ENCODE results near the gene C1orf21. TPM values are rescaled to one million over a fixed set of nuclear protein-coding genes. Genes with fewer than 3 reads are reported as not detected.

C1orf21 gene
- total and polyA plus RNA-seq, 2 of the 4 experiments (the other 2 are of a cell fraction) = 6.4 to 9.9 TPM

DNA sequence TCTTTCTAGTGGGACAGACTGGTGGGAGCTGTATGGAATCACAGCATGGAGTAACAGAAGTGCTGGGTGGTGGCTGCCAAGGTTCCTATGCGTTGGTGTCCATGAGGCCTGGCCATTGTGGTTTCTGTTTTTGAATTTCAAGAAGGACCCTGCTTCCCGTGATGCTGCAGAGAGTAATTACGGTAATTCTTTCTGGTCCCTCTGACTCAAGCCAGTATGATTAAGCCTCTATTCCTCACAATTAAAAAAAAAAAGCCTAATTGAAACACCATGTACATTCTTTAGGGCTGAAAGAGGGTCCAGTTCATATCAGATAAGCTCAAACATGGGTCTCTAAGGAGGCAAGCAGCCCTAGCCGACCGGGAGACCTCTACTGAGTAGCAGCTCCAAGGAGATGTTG lies 10.5 kb upstream of the C1orf21 start:
- H2AFZ ChIP-seq (replicated peaks; ENCODE audit: low read length, poor library complexity) = no peak overlapping the region
- H4K8ac ChIP-seq (ENCODE audit: low read depth in 2 of 2, low read length in 2 of 2) = no peak overlapping the region
- H2BK5ac ChIP-seq (ENCODE audit: low read depth, low read length, poor library complexity, severe bottlenecking) = no peak overlapping the region
- no peaks in the 10 kb centered on the region for H3K9me1 ChIP-seq (ENCODE audit: insufficient read depth, low read length)
- no peak overlapping the region for H4K5ac ChIP-seq (ENCODE audit: low read depth, low read length)
- dilution Hi-C loops (cut with HindIII; ENCODE audit: low sequenced_read_pairs, unreplicated experiment) (no loop called here), intact Hi-C loops (cut with micrococcal nuclease) (no loop called here), in situ Hi-C loops (cut with MboI; ENCODE audit: low sequenced_read_pairs) (no loop called here)
- no peak overlapping the region for H3K4me3 ChIP-seq (ENCODE audit: insufficient read depth, low read depth, low read length)
- H4K91ac ChIP-seq (ENCODE audit: insufficient read depth, low read depth, low read length) = no peak overlapping the region
- no peak overlapping the region for H2AK9ac ChIP-seq (replicated peaks; ENCODE audit: low read depth, low read length, poor library complexity)
- ChIA-PET POLR2A (ENCODE audit: unreplicated experiment) (no interaction called here), CTCF (interaction anchor here (0.7 to 1.0 kb wide), 2 partner anchors 93 to 287 kb away, joined by 3 to 9 read pairs; no protein-coding TSS in a partner anchor)
- H3K79me1 ChIP-seq (ENCODE audit: low read depth in 1 of 2, low read length in 2 of 2) = no peaks in the 10 kb centered on the region
- no peak overlapping the region for H2BK20ac ChIP-seq (ENCODE audit: low read depth, low read length)
- H3K14ac ChIP-seq (replicated peaks; ENCODE audit: low read depth, low read length) = no peak overlapping the region
- no peaks in the 10 kb centered on the region for H3K36me3 ChIP-seq (ENCODE audit: control insufficient read depth, insufficient read depth, low read length)
- no peak overlapping the region for H2BK15ac ChIP-seq (ENCODE audit: low read depth, low read length)
- WGBS, 2 experiments (ENCODE audit: extremely low coverage in 2 of 2, insufficient read length in 1 of 2) = 100% methylated on average over 2 of the region's 5 CpGs; no CpG with 5 or more reads in 1 of the 2 experiments
- DNase-seq (no peak), ATAC-seq (ENCODE audit: low read depth) (no peak)
- no peak overlapping the region for H3K4me2 ChIP-seq (ENCODE audit: low read depth, low read length)
- no peak overlapping the region for H3K4ac ChIP-seq (ENCODE audit: low read depth, low read length)
- H3K9me3 ChIP-seq (ENCODE audit: control insufficient read depth, insufficient read depth, low read length) = no peaks in the 10 kb centered on the region
- H4K20me1 ChIP-seq (ENCODE audit: insufficient read depth, low read length) = no peaks in the 10 kb centered on the region
- peaks cover 10% of the 10 kb centered on the region for H3K27me3 ChIP-seq (ENCODE audit: control insufficient read depth, insufficient read depth, low read length)
- no peak for TF ChIP-seq RAD21 (IDR thresholded peaks at IDR 0.05; ENCODE audit: low read length)
- TF ChIP-seq MAZ (IDR thresholded peaks at IDR 0.05; ENCODE audit: borderline replicate concordance, low read depth, low read length) = no peak
- TF ChIP-seq SMC3 (IDR thresholded peaks at IDR 0.05; ENCODE audit: low read depth, low read length) = no peak
- no peak for TF ChIP-seq POLR2A (IDR thresholded peaks at IDR 0.05; ENCODE audit: low read depth, low read length)
- no peak for TF ChIP-seq RFX5 (IDR thresholded peaks at IDR 0.05; ENCODE audit: low read depth, low read length)
- TF ChIP-seq, protein P1, sequence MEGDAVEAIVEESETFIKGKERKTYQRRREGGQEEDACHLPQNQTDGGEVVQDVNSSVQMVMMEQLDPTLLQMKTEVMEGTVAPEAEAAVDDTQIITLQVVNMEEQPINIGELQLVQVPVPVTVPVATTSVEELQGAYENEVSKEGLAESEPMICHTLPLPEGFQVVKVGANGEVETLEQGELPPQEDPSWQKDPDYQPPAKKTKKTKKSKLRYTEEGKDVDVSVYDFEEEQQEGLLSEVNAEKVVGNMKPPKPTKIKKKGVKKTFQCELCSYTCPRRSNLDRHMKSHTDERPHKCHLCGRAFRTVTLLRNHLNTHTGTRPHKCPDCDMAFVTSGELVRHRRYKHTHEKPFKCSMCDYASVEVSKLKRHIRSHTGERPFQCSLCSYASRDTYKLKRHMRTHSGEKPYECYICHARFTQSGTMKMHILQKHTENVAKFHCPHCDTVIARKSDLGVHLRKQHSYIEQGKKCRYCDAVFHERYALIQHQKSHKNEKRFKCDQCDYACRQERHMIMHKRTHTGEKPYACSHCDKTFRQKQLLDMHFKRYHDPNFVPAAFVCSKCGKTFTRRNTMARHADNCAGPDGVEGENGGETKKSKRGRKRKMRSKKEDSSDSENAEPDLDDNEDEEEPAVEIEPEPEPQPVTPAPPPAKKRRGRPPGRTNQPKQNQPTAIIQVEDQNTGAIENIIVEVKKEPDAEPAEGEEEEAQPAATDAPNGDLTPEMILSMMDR (conservative IDR thresholded peaks at IDR 0.05; ENCODE audit: low read depth, low read length) = no peak
- TF ChIP-seq BHLHE40 (IDR thresholded peaks at IDR 0.05; ENCODE audit: low read depth, low read length) = no peak
- TF ChIP-seq CEBPB (IDR thresholded peaks at IDR 0.05; ENCODE audit: low read depth, low read length) = no peak
- no peak for TF ChIP-seq USF2 (IDR thresholded peaks at IDR 0.05; ENCODE audit: low read depth, low read length)
- TF ChIP-seq RCOR1 (IDR thresholded peaks at IDR 0.05; ENCODE audit: insufficient replicate concordance, low read length) = no peak
- TF ChIP-seq CHD1 (IDR thresholded peaks at IDR 0.05; ENCODE audit: low read depth, low read length) = no peak
- no peak for TF ChIP-seq MXI1 (IDR thresholded peaks at IDR 0.05; ENCODE audit: borderline replicate concordance, low read depth, low read length)
- no peak for TF ChIP-seq MAFK (IDR thresholded peaks at IDR 0.05; ENCODE audit: low read depth, low read length)
- no peak overlapping the region for H3K18ac ChIP-seq (ENCODE audit: low read depth, low read length)
- no peak overlapping the region for H2BK120ac ChIP-seq (ENCODE audit: low read depth, low read length)
- no peak overlapping the region for H3K27ac ChIP-seq (ENCODE audit: insufficient read depth, low read length)
- no peak overlapping the region for H3K23ac ChIP-seq (ENCODE audit: low read depth, low read length)
- no peak overlapping the region for H2AK5ac ChIP-seq (ENCODE audit: low read depth, low read length)
- BruUV-seq (replicated peaks) = no TSS peak
- no peaks in the 10 kb centered on the region for H3K4me1 ChIP-seq (ENCODE audit: control insufficient read depth, insufficient read depth, low read length)
- no peak overlapping the region for H3K56ac ChIP-seq (ENCODE audit: extremely low read depth, insufficient read depth, low read length)
- H3K9ac ChIP-seq (ENCODE audit: low read depth, low read length) = no peak overlapping the region
